Activated T-cell treated with anti-CD3 and anti-CD28 coated beads, Interleukin-2, amount 50 U/mL, for 72 hours (primary cell): Measurements from ENCODE around the gene HYKK. TPM values are rescaled to one million over a fixed set of nuclear protein-coding genes. Genes with fewer than 3 reads are reported as not detected.

Experiments used
- ATAC-seq, 2 donors: fragments of 150-1000 bp; cut with Tn5 transposase; replicated peaks in 1 of 2; 2 replicates each; pipeline ENCODE4 v1.10.0; 2021; ENCODE audit warnings: moderate library complexity in 2 of 2, mild to moderate bottlenecking in 1 of 2
- DNase-seq, 2 donors: peaks; one replicate each; pipeline ENCODE4 v3.0.0; 2021 to 2022; ENCODE audit warnings: mixed read lengths in 1 of 2
- H3K27ac Mint-ChIP-seq: one replicate; pipeline ENCODE4 v1.8.0; 2022; ENCODE audit warnings: mild to moderate bottlenecking, moderate library complexity, mixed read lengths
- H3K27me3 Mint-ChIP-seq: one replicate; pipeline ENCODE4 v1.8.0; 2022; ENCODE audit warnings: low read depth, mixed read lengths
- H3K36me3 Mint-ChIP-seq, 2 donors: one replicate each; pipeline ENCODE4 v1.8.0; 2022; ENCODE audit warnings: mixed read lengths in 2 of 2, mild to moderate bottlenecking in 1 of 2; ENCODE audit not compliant: insufficient read depth in 2 of 2
- H3K4me1 Mint-ChIP-seq: one replicate; pipeline ENCODE4 v1.8.0; 2022; ENCODE audit warnings: low read depth, mixed read lengths
- H3K4me3 Mint-ChIP-seq, 2 donors: one replicate each; pipeline ENCODE4 v1.8.0; 2022; ENCODE audit warnings: mild to moderate bottlenecking in 2 of 2, mixed read lengths in 2 of 2, moderate library complexity in 2 of 2
- H3K9me3 Mint-ChIP-seq, 2 donors: one replicate each; pipeline ENCODE4 v1.8.0; 2022; ENCODE audit warnings: mixed read lengths in 2 of 2
- total RNA-seq, 2 donors: library from RNA; stranded (reverse); gene quantifications; one replicate each; pipeline ENCODE4 v1.2.3, GENCODE V29; 2022

Gene HYKK
- total RNA-seq, 2 donors from 2014 or later, result 2.8 to 2.9 TPM

- ATAC-seq (no peak), DNase-seq (no peak)
- H3K27ac Mint-ChIP-seq, result no peak overlapping the region
- peaks cover 5% of the 10 kb centered on the region for H3K27me3 Mint-ChIP-seq
- H3K4me1 Mint-ChIP-seq, result no peaks in the 10 kb centered on the region
- H3K9me3 Mint-ChIP-seq, result no peaks in the 10 kb centered on the region
- H3K4me3 Mint-ChIP-seq, result no peak overlapping the region
- no peaks in the 10 kb centered on the region for H3K36me3 Mint-ChIP-seq
These were observed 66.0 kb downstream of the HYKK start for GRCh38 chr15:78573416-78573815.

DNA sequence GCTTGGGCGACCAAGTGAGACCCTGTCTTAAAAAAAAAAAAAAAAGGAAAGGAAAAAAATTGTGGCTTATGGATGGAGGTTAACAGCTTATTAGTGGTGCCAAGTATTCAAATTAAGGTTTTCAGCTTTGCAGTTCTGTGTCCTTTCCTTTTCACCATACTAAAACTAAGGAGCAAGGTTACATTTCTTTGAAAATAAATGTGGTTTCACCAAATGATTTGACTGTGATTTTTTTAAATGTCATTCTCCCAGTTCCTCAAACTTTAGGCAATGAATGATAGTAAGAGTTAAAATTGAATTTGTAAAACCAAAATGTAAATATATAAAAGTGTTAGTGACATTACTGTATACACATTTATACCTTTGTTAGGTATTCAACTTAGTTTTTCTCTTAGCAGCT lies 67.6 kb downstream of the HYKK start:
- ATAC-seq (no peak), DNase-seq (no peak)

More for the DNA sequence above, 67.6 kb downstream of the HYKK start:
- Mint-ChIP-seq H3K27ac (no peak overlapping the region), H3K27me3 (no peaks in the 10 kb centered on the region), H3K4me1 (no peaks in the 10 kb centered on the region), H3K4me3 (no peak overlapping the region), H3K36me3 (no peaks in the 10 kb centered on the region), H3K9me3 (no peaks in the 10 kb centered on the region)

Other genes with a start within 250 kb of the HYKK start
- 10 to 100 TPM; 30.7 to 36.4 TPM for gene DNAJA4, start 243.0 kb upstream of the HYKK start, total RNA-seq
- gene SKIC8, start 208.0 kb upstream of the HYKK start, total RNA-seq, result 10 to 100 TPM; 31.0 to 31.3 TPM
- under 1 TPM in 1 of 2 donors, not detected in 1; 0.65 TPM for gene CRABP1, start 167.2 kb upstream of the HYKK start, total RNA-seq
- 10 to 100 TPM; 64.1 to 72.2 TPM for gene IREB2, start 69.4 kb upstream of the HYKK start, total RNA-seq
- gene PSMA4, start 32.9 kb downstream of the HYKK start, total RNA-seq, result 100 to 1,000 TPM; 207 to 216 TPM
- gene CHRNA5, start 57.9 kb downstream of the HYKK start, total RNA-seq, result 1 to 10 TPM; 2.6 to 3.1 TPM
- not detected for gene CHRNA3, start 113.4 kb downstream of the HYKK start, total RNA-seq
- gene CHRNB4, start 133.6 kb downstream of the HYKK start, total RNA-seq, result not detected